Stimulated activated CD8-positive, alpha-beta memory T cell treated with anti-CD3 and anti-CD28 coated beads, Interleukin-12 subunit alpha, Interleukin-12 subunit beta, amount 100 ng/mL, for 4 hours (primary cell): ENCODE data around the gene NRG3.

Experiments used
- DNase-seq: peaks from one replicate; pipeline ENCODE4 v3.0.0-alpha.2; 2020; ENCODE audit warnings: low read depth

Gene NRG3

GRCh38 chr10:81874875-81875466, at the start of gene NRG3:
Gene NRG3 (plus strand): TSS chr10:81875194.
- DNase-seq, result no peak

GRCh38 chr10:81828251-81828650, 46.7 kb upstream of the NRG3 start:
- DNase-seq, result no peak

- DNase-seq, result no peak
Observed at GRCh38 chr10:81831060-81831459, 43.9 kb upstream of the NRG3 start.

- DNase-seq, result no peak
Observed at GRCh38 chr10:81838950-81839349, 36.0 kb upstream of the NRG3 start.

- no peak for DNase-seq
Observed at GRCh38 chr10:81843042-81843441, 32.0 kb upstream of the NRG3 start.

GRCh38 chr10:81847675-81848074, 27.3 kb upstream of the NRG3 start:
- no peak for DNase-seq

GRCh38 chr10:81848514-81848913, 26.5 kb upstream of the NRG3 start:
- no peak for DNase-seq

DNA sequence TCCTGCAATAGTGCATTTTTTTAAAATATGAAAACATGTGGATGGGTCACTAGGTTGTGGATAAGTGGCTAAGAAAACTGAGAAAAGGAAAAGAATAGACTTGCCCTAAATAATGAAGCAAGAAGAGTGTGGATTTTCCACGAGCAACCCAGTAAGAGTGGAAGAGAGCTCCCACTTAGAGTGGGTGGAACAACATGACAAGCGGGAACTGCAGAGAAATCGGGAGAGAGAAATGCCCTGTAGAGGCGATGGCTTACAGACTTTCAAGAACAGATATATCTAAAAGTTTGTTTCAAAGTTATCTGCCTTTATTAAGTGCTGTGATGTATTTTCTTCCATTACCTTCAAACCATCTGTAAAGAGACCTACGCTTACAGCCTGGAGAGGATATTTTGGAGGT, 26.1 kb upstream of the NRG3 start:
- DNase-seq, result no peak

DNA sequence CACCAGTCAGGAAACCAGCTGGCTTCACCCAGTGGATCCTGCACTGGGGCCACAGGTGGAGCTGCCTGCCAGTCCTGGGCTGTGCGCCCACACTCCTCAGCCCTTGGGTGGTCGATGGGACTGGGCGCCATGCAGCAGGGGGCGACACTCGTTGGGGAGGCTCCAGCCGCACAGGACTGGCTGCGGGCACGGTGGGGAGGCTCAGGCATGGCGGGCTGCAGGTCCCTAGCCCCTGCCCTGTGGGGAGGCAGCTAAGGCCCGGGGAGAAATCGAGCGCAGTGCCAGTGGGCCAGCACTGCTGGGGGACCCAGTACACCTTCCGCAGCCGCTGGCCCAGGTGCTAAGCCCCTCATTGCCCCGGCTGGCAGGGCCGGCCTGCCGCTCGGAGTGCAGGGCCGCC, 12.4 kb upstream of the NRG3 start:
- no peak for DNase-seq

GRCh38 chr10:81863771-81864170, 11.2 kb upstream of the NRG3 start:
- no peak for DNase-seq

GRCh38 chr10:81865581-81865980, 9.4 kb upstream of the NRG3 start:
- no peak for DNase-seq

GRCh38 chr10:81866753-81867152, 8.2 kb upstream of the NRG3 start:
- DNase-seq, result no peak

DNA sequence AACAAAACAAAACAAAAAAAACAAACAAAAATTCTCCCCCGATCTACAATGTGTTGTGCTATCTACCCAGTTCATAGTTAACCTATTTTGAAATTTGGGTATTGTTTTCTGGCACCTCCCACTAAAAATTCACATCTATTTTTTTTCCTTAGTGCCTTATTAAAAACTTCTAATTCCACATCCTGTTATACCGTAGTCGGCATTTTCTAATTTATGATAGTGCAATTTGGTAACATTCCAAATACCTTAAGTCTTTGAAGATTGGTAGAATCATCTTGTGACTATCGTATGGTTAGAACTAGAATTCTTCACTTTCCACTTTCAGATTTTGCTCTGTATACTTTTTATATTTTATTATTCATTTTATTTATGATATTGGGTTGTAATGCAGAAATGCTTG, 4.5 kb upstream of the NRG3 start:
- DNase-seq, result no peak

GRCh38 chr10:81871558-81871957, 3.4 kb upstream of the NRG3 start:
- DNase-seq, result no peak

GRCh38 chr10:81872206-81872862, 2.7 kb upstream of the NRG3 start:
- no peak for DNase-seq

DNA sequence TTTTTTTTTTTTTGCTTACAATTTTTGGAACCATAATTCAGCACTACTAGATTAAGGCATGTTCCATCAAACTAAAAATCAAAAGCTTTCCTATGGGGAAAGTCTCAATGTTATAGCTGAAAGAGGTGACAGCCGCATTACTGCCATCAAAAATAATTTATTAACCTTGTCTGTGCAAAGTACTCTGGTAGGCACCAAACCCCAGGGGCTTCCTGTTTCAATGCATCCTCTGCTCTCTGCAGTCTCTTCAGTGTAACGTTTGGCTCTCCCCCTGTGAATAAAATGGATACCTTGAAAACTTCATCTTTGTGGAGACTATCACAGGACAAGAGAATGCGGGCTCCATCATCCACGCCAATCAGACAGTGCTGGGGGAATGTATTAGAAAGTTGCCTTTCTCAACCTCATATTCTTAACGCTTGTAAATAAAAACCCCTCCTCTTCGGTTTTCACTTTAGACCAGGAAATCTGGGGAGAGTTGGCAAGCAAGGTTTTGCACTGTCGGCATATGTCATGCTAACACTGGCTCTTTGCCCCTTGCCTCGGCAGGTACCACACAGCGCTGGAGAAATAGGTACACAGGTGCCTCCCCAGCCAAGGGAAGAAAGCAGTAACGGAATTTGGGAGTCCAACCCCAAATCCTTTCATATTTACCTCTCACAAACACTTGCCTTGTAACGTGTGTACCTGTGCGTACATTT, 1.6 kb upstream of the NRG3 start:
- DNase-seq, result no peak

DNA sequence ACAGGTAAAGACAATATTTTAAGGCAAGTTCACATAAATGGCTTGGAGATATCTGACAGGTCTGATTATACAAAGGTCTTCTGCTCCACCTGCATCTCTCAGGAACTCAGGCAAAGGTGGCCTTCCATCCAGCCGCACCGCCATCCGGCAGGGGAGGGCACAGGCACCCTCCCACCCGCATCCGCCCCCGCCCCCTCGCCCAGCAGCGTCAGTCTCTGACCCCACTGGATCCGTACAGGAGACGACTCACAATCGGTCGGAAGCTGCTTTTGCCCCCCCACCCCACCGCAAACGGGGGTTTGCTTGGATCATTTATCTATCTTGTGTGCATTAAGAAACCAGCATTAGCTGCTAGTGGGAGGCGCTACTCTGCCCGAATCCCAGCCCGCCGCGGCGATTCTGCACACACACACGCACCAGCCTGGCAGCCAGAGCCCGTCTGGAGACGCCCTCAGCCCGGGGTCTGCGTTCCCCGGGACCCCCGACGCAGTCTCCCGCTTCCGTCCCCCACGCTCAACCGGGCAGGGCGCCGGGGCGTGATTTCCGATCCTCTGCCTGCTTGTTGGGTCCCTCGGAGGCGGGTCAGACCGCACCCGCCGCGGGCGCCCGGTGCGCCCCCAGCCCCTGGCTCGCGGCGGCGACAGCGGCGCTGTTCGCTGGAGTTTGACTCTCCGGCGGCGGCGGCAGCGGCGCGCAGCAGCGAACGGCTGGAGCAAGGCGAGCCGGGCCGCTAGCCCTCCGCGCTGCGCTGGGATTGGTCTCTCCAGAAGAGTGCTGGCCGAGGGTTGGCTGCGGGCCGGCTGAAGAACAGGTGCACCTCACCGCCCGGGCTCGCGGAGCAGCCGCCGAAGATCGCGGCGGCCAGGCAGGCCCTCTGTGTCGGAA, 820 bp upstream of the NRG3 start:
- DNase-seq, result no peak

GRCh38 chr10:81875467-81876252, 666 bp downstream of the NRG3 start:
- DNase-seq, result no peak

DNA sequence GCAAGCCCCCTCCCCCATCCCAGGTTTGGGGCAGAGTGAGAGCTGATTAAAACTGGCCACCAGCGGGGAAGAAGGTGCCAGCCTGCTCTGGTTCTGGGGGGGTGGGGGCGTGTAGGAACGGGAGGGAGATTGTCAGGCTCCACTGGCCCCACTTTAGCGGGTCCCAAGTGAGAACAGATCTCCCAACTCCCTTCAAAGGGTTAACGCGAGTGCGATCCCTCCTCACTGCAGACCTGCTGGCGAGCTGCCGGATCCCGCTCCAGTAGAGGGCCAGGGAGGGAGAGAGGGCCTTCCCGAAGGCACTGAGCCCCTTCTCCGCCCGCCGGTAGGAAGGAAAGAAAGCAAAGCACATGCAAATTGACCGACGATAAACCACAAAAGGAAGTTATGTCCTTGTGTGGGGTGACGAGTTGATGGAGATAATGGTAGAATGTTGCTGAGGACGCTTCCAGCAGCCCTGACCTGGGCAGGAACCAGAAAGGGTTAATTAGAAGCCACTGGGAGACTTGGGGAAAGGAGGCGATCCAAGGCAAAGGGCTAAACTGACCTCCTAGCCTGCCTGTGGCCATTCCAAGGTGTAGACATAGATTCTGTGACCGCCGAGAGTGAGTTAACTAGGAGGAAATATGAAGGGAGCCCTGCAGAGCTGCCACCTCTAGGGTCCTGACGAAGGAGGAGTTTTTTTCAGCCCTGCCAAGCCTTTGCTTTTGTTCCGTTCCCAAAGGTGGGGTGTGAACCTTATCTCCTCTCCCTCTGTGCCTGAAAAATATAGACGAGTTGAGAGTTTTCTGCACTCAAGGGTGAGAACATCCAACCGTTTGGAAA, 1.5 kb downstream of the NRG3 start:
- no peak for DNase-seq

GRCh38 chr10:81877596-81877995, 2.6 kb downstream of the NRG3 start:
- DNase-seq, result no peak

GRCh38 chr10:81882011-81882410, 7.0 kb downstream of the NRG3 start:
- no peak for DNase-seq
